Stomach (tissue), 4 donors: ENCODE results near the gene RHOXF2B.
"Not testable (repeated sequence)": the region's sequence is repeated elsewhere in the genome, so short reads cannot be mapped to it uniquely, and the experiment has no call there.

ENCODE experiments used
- CTCF ChIP-seq, 7 experiments: fragments of 450-650 bp in 4 of 7; fragments of 200-600 bp in 3 of 7; sonication (generic) in 3 of 7; IDR thresholded peaks; one replicate each; pipeline ENCODE4 v1.5.1; 2016 to 2019; ENCODE audit warnings: antibody characterized with exemption in 7 of 7, control low read depth in 2 of 7, mild to moderate bottlenecking in 1 of 7
- POLR2A ChIP-seq, 4 donors: fragments of 450-650 bp; IDR thresholded peaks; one replicate each; pipeline ENCODE4 v1.6.1; 2016; ENCODE audit warnings: antibody characterized with exemption in 4 of 4, control low read depth in 2 of 4, mild to moderate bottlenecking in 1 of 4, moderate library complexity in 1 of 4
- POLR2AphosphoS5 ChIP-seq, 3 donors: sonication (generic); formaldehyde crosslinking; IDR thresholded peaks; one replicate each; pipeline ENCODE4 v1.6.1; 2016; ENCODE audit warnings: antibody characterized with exemption in 3 of 3

- TF ChIP-seq POLR2AphosphoS5, POLR2A, CTCF (IDR thresholded peaks at IDR 0.05): not testable (repeated sequence)
These were observed 34.8 kb downstream of the RHOXF2B start for GRCh38 chrX:120042712-120043111.
